ENCODE results near the gene HS3ST4.

GRCh38 chr16:26129997-26130396 is 438.2 kb downstream of the HS3ST4 start:
- no peak for TF ChIP-seq EZH2 (IDR thresholded peaks at IDR 0.05; ENCODE audit: low read length)
- TF ChIP-seq, protein P1, sequence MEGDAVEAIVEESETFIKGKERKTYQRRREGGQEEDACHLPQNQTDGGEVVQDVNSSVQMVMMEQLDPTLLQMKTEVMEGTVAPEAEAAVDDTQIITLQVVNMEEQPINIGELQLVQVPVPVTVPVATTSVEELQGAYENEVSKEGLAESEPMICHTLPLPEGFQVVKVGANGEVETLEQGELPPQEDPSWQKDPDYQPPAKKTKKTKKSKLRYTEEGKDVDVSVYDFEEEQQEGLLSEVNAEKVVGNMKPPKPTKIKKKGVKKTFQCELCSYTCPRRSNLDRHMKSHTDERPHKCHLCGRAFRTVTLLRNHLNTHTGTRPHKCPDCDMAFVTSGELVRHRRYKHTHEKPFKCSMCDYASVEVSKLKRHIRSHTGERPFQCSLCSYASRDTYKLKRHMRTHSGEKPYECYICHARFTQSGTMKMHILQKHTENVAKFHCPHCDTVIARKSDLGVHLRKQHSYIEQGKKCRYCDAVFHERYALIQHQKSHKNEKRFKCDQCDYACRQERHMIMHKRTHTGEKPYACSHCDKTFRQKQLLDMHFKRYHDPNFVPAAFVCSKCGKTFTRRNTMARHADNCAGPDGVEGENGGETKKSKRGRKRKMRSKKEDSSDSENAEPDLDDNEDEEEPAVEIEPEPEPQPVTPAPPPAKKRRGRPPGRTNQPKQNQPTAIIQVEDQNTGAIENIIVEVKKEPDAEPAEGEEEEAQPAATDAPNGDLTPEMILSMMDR (optimal IDR thresholded peaks at IDR 0.05 in 1 of 3, IDR thresholded peaks at IDR 0.05 in 1 of 3, conservative IDR thresholded peaks at IDR 0.05 in 1 of 3; ENCODE audit: extremely low read depth in 1 of 3, insufficient read depth in 2 of 3, low read length in 3 of 3) = no peak
